ENCODE results near the gene ANKRD60.

ANKRD60 gene

GRCh38 chr20:58177799-58178198 is 50.7 kb downstream of the ANKRD60 start:
- H3K27me3 Mint-ChIP-seq, result peaks cover 43% of the 10 kb centered on the region
- no peaks in the 10 kb centered on the region for H3K9me3 Mint-ChIP-seq
- H3K36me3 Mint-ChIP-seq (ENCODE audit: low read depth), result no peaks in the 10 kb centered on the region
- H3K4me3 Mint-ChIP-seq, result no peak overlapping the region
- no peak overlapping the region for H3K27ac Mint-ChIP-seq
- DNase-seq, result no peak
- H3K4me1 Mint-ChIP-seq (ENCODE audit: low read depth), result peaks cover 14% of the 10 kb centered on the region

- Mint-ChIP-seq H3K4me3 (no peak overlapping the region), H3K27me3 (peaks cover 26% of the 10 kb centered on the region), H3K27ac (no peak overlapping the region), H3K36me3 (ENCODE audit: low read depth) (no peaks in the 10 kb centered on the region), H3K9me3 (no peaks in the 10 kb centered on the region), H3K4me1 (ENCODE audit: low read depth) (peaks cover 18% of the 10 kb centered on the region)
- no peak for DNase-seq
Measured at GRCh38 chr20:58175836-58176235, 52.6 kb downstream of the ANKRD60 start.

GRCh38 chr20:58175425-58175824 is 53.0 kb downstream of the ANKRD60 start:
- Mint-ChIP-seq H3K27me3 (peaks cover 23% of the 10 kb centered on the region), H3K4me1 (ENCODE audit: low read depth) (peaks cover 18% of the 10 kb centered on the region), H3K4me3 (no peak overlapping the region), H3K36me3 (ENCODE audit: low read depth) (no peaks in the 10 kb centered on the region), H3K27ac (no peak overlapping the region), H3K9me3 (no peaks in the 10 kb centered on the region)
- no peak for DNase-seq

GRCh38 chr20:58174708-58175280 is 53.7 kb downstream of the ANKRD60 start:
- Mint-ChIP-seq H3K4me1 (ENCODE audit: low read depth) (peaks cover 18% of the 10 kb centered on the region), H3K27me3 (peaks cover 23% of the 10 kb centered on the region), H3K9me3 (no peaks in the 10 kb centered on the region), H3K4me3 (no peak overlapping the region), H3K36me3 (ENCODE audit: low read depth) (no peaks in the 10 kb centered on the region), H3K27ac (no peak overlapping the region)
- no peak for DNase-seq

- Mint-ChIP-seq H3K36me3 (ENCODE audit: low read depth) (no peaks in the 10 kb centered on the region), H3K9me3 (no peaks in the 10 kb centered on the region), H3K4me1 (ENCODE audit: low read depth) (peaks cover 15% of the 10 kb centered on the region), H3K27ac (no peak overlapping the region), H3K4me3 (no peak overlapping the region), H3K27me3 (peaks cover 19% of the 10 kb centered on the region)
- DNase-seq, result no peak
Measured at GRCh38 chr20:58173930-58174707, 54.3 kb downstream of the ANKRD60 start.

- H3K27me3 Mint-ChIP-seq, result peaks cover 11% of the 10 kb centered on the region
- no peak for DNase-seq
- H3K27ac Mint-ChIP-seq, result no peak overlapping the region
- H3K36me3 Mint-ChIP-seq (ENCODE audit: low read depth), result no peaks in the 10 kb centered on the region
- no peaks in the 10 kb centered on the region for H3K9me3 Mint-ChIP-seq
- no peak overlapping the region for H3K4me3 Mint-ChIP-seq
- H3K4me1 Mint-ChIP-seq (ENCODE audit: low read depth), result peaks cover 15% of the 10 kb centered on the region
Measured at GRCh38 chr20:58173091-58173490, 55.4 kb downstream of the ANKRD60 start.

- DNase-seq, result no peak
- H3K27me3 Mint-ChIP-seq, result peaks cover 11% of the 10 kb centered on the region
- peaks cover 15% of the 10 kb centered on the region for H3K4me1 Mint-ChIP-seq (ENCODE audit: low read depth)
- H3K4me3 Mint-ChIP-seq, result no peak overlapping the region
- H3K36me3 Mint-ChIP-seq (ENCODE audit: low read depth), result no peaks in the 10 kb centered on the region
- no peak overlapping the region for H3K27ac Mint-ChIP-seq
- H3K9me3 Mint-ChIP-seq, result no peaks in the 10 kb centered on the region
Measured at GRCh38 chr20:58171796-58172425, 56.5 kb downstream of the ANKRD60 start.

GRCh38 chr20:58169450-58169849 is 59.0 kb downstream of the ANKRD60 start:
- Mint-ChIP-seq H3K27me3 (no peaks in the 10 kb centered on the region), H3K36me3 (ENCODE audit: low read depth) (no peaks in the 10 kb centered on the region), H3K4me1 (ENCODE audit: low read depth) (peaks cover 10% of the 10 kb centered on the region), H3K27ac (no peak overlapping the region), H3K9me3 (no peaks in the 10 kb centered on the region), H3K4me3 (no peak overlapping the region)
- no peak for DNase-seq

- Mint-ChIP-seq H3K27me3 (no peaks in the 10 kb centered on the region), H3K4me1 (ENCODE audit: low read depth) (peaks cover 4% of the 10 kb centered on the region), H3K36me3 (ENCODE audit: low read depth) (no peaks in the 10 kb centered on the region), H3K27ac (no peak overlapping the region), H3K4me3 (no peak overlapping the region), H3K9me3 (no peaks in the 10 kb centered on the region)
- DNase-seq, result no peak
Measured at GRCh38 chr20:58168843-58169242, 59.6 kb downstream of the ANKRD60 start.

- Mint-ChIP-seq H3K4me3 (no peak overlapping the region), H3K9me3 (no peaks in the 10 kb centered on the region), H3K4me1 (ENCODE audit: low read depth) (peaks cover 4% of the 10 kb centered on the region), H3K27ac (no peak overlapping the region), H3K27me3 (no peaks in the 10 kb centered on the region), H3K36me3 (ENCODE audit: low read depth) (no peaks in the 10 kb centered on the region)
- no peak for DNase-seq
Measured at GRCh38 chr20:58167759-58168158, 60.7 kb downstream of the ANKRD60 start.

Measured in activated T-cell treated with anti-CD3 and anti-CD28 coated beads, Interleukin-2, amount 50 U/mL, for 24 hours (primary cell).